Right lobe of liver (tissue), 6 donors: ENCODE data around the gene FEZ2. TPM values are rescaled to one million over a fixed set of nuclear protein-coding genes. Genes with fewer than 3 reads are reported as not detected.

Experiments
- ATAC-seq, 4 donors: fragments of 200-7000 bp; cut with Tn5 transposase; one replicate each; pipeline ENCODE4 v1.9.1; 2020; ENCODE audit warnings: mild to moderate bottlenecking in 4 of 4, moderate library complexity in 4 of 4
- DNase-seq, 3 donors: peaks; one replicate each; pipeline ENCODE4 v3.0.0-alpha.2; 2020
- H3K27ac ChIP-seq, 3 donors: fragments of 200-600 bp; one replicate each; pipeline ENCODE4 v1.8.0; 2022
- H3K27me3 ChIP-seq, 2 donors: fragments of 200-600 bp; one replicate each; pipeline ENCODE4 v1.8.0; 2022
- H3K36me3 ChIP-seq, 4 donors: fragments of 200-600 bp; sonication (generic) in 1 of 4; one replicate each; pipeline versions ENCODE4 v1.5.1 to v1.8.0; 2017 to 2022; ENCODE audit warnings: control low read depth in 1 of 4
- H3K4me1 ChIP-seq, 4 donors: fragments of 200-600 bp; sonication (generic) in 1 of 4; one replicate each; pipeline versions ENCODE4 v1.5.1 to v1.8.0; 2017 to 2022; ENCODE audit warnings: control low read depth in 1 of 4
- H3K4me3 ChIP-seq, 3 donors: fragments of 200-600 bp; one replicate each; pipeline ENCODE4 v1.8.0; 2022
- H3K9me3 ChIP-seq, 4 donors: fragments of 200-600 bp; sonication (generic) in 1 of 4; one replicate each; pipeline versions ENCODE4 v1.5.1 to v1.8.0; 2017 to 2022; ENCODE audit warnings: control low read depth in 1 of 4
- POLR2A ChIP-seq: fragments of 450-650 bp; IDR thresholded peaks from one replicate; pipeline ENCODE4 v1.6.1; 2017; ENCODE audit warnings: antibody characterized with exemption, mild to moderate bottlenecking
- WGBS: methylation state at CpG from one replicate; pipeline ENCODE4 v1.1.6; 2018; ENCODE audit warnings: low coverage, low lambda C conversion rate; ENCODE audit not compliant: insufficient coverage; ENCODE audit errors: missing lambda C conversion rate; 5-methylcytosine and 5-hydroxymethylcytosine counted together
- intact Hi-C, 2 donors: fragments of 100-400 bp; cut with DNase I; formaldehyde crosslinking; loops; one replicate each; pipeline versions ENCODE4 v1.11.2 to v1.14.1; 2022
- total RNA-seq, 6 experiments: library from RNA; depleted of rRNA in 2 of 6; stranded (reverse); fragments of >200 nt in 2 of 6; fragmentation: NEBNext Ultra II Directional in 3 of 6; extraction: Animal tissue kit (Norgen Biotek cat#: 25700) in 3 of 6; gene quantifications; one replicate each; pipeline versions ENCODE4 v1.1.0 to v1.2.4, GENCODE V29; 2016 to 2023
- TF ChIP-seq, protein P1 (sequence below), 4 donors: fragments of 200-600 bp in 3 of 4; fragments of 450-650 bp in 1 of 4; IDR thresholded peaks; one replicate each; pipeline versions ENCODE4 v1.5.1 to v1.8.0; 2016 to 2022; ENCODE audit warnings: antibody characterized with exemption in 4 of 4, mild to moderate bottlenecking in 2 of 4
- donor health status: DM: no; HTN: yes; CAD: no.
- donor health status: DM: no; HTN: no; CAD: no.
- donor health status: DM: no; HTN: no; CAD: no.
- donor health status: DM: no; HTN: yes; CAD: no.
- donor health status: DM: no; HTN: yes; CAD: no.

Gene FEZ2
- total RNA-seq, 6 experiments from 2014 or later = 11.1 to 22.2 (median 18.7) TPM

- intact Hi-C loops = no loop called here
- H3K4me1 ChIP-seq = no peaks in the 10 kb centered on the region
- H3K27ac ChIP-seq = peak overlapping the region in 1 of 3 donors; percentile 29
- no peak for DNase-seq
- 75% methylated on average over 10 of the region's 11 CpGs for WGBS
- H3K4me3 ChIP-seq = no peak overlapping the region
- H3K36me3 ChIP-seq = no peaks in the 10 kb centered on the region
- no peaks in the 10 kb centered on the region for H3K27me3 ChIP-seq
- TF ChIP-seq, protein P1, sequence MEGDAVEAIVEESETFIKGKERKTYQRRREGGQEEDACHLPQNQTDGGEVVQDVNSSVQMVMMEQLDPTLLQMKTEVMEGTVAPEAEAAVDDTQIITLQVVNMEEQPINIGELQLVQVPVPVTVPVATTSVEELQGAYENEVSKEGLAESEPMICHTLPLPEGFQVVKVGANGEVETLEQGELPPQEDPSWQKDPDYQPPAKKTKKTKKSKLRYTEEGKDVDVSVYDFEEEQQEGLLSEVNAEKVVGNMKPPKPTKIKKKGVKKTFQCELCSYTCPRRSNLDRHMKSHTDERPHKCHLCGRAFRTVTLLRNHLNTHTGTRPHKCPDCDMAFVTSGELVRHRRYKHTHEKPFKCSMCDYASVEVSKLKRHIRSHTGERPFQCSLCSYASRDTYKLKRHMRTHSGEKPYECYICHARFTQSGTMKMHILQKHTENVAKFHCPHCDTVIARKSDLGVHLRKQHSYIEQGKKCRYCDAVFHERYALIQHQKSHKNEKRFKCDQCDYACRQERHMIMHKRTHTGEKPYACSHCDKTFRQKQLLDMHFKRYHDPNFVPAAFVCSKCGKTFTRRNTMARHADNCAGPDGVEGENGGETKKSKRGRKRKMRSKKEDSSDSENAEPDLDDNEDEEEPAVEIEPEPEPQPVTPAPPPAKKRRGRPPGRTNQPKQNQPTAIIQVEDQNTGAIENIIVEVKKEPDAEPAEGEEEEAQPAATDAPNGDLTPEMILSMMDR (IDR thresholded peaks at IDR 0.05) = no peak
- no peak for TF ChIP-seq POLR2A
- ATAC-seq = no peak
- no peaks in the 10 kb centered on the region for H3K9me3 ChIP-seq
Observed at GRCh38 chr2:36540986-36541754, 56.8 kb downstream of the FEZ2 start.

DNA sequence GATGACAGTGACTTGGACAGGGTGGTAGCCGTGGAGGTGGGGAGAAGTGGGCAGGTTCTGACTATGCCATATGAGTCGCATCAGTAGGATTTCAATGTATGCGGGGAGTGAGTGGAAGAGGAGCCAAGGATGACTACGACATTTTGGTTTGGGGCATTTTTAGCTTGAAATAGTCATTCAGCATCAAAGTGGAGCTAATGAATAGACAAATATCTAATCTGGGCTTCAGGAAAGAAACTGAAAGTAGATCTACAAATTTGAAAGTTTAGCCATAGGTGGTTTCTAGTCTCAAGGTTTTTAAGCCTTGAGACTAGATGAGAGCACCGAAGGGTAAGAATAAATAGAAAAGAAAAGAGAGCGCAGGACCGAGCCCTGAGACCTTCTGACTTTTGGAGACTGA, 58.3 kb downstream of the FEZ2 start:
- Histone ChIP-seq H3K4me1 (no peaks in the 10 kb centered on the region), H3K9me3 (no peaks in the 10 kb centered on the region), H3K27me3 (no peaks in the 10 kb centered on the region), H3K27ac (no peak overlapping the region), H3K36me3 (no peaks in the 10 kb centered on the region), H3K4me3 (no peak overlapping the region)
- no peak for DNase-seq
- TF ChIP-seq, protein P1 (IDR thresholded peaks at IDR 0.05) = no peak
- no peak for TF ChIP-seq POLR2A
- ATAC-seq = no peak
- intact Hi-C loops = no loop called here
- 91% methylated on average over 7 of the region's 7 CpGs for WGBS

DNA sequence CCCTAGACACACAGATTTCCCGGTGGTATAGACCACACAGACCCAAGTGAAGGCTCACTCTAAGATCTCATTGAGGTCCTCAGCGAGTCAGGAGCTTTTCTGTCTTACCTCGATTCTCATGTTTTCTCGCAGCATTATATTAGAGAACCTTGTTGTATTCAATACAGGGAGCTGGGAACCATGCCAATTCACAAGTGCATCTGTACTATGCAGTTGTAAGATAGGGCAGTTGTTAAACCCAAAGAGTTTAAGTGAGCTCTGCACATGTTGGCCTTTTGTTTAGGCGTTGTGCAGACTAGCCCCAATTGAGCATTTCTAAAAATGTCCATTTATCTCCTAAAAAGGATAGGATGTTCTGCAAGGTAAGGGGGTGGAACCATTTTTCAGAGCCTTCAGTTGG, 59.6 kb downstream of the FEZ2 start:
- no peak overlapping the region for H3K27ac ChIP-seq
- no peaks in the 10 kb centered on the region for H3K4me1 ChIP-seq
- intact Hi-C loops = no loop called here
- ATAC-seq (no peak), DNase-seq (no peak)
- H3K27me3 ChIP-seq = no peaks in the 10 kb centered on the region
- H3K9me3 ChIP-seq = no peaks in the 10 kb centered on the region
- no peaks in the 10 kb centered on the region for H3K36me3 ChIP-seq
- TF ChIP-seq POLR2A = no peak
- TF ChIP-seq, protein P1 (IDR thresholded peaks at IDR 0.05) = no peak
- H3K4me3 ChIP-seq = no peak overlapping the region
- WGBS = 72% methylated on average over 5 of the region's 5 CpGs

- no peaks in the 10 kb centered on the region for H3K4me1 ChIP-seq
- intact Hi-C loops = no loop called here
- ATAC-seq (no peak), DNase-seq (no peak)
- 59% methylated on average over 3 of the region's 3 CpGs for WGBS
- no peak overlapping the region for H3K4me3 ChIP-seq
- H3K27me3 ChIP-seq = no peaks in the 10 kb centered on the region
- no peak overlapping the region for H3K27ac ChIP-seq
- no peaks in the 10 kb centered on the region for H3K9me3 ChIP-seq
- TF ChIP-seq, protein P1 (IDR thresholded peaks at IDR 0.05) = no peak
- TF ChIP-seq POLR2A = no peak
- no peaks in the 10 kb centered on the region for H3K36me3 ChIP-seq
Observed at GRCh38 chr2:36536776-36537175, 61.2 kb downstream of the FEZ2 start.
